Measurements from ENCODE around the gene MICU1. TPM values are rescaled to one million over a fixed set of nuclear protein-coding genes. Genes with fewer than 3 reads are reported as not detected.
"Not testable (repeated sequence)": the region's sequence is repeated elsewhere in the genome, so short reads cannot be mapped to it uniquely, and the experiment has no call there.

The MICU1 gene
- polyA plus RNA-seq, 1 donor: 111 TPM

DNA sequence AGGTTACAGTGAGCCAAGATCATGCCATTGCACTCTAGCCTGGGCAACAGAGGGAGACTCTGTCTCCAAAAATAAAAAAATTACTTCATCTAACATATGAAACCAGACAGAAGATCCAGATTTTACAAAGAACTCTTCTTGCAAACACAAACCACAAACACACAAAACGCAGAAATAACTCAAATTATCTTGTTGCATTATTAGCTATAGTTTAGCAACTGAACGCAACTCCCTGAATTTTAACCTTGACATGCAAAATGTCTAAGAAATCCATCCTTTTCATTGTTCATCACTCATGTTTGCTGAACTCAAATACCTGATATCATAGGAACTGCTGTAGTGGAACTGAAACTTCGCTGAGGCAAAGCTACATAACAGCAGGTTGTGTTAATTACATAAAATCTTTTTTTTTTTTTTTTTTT is 64.1 kb downstream of the MICU1 start:
- no peak for DNase-seq

DNA sequence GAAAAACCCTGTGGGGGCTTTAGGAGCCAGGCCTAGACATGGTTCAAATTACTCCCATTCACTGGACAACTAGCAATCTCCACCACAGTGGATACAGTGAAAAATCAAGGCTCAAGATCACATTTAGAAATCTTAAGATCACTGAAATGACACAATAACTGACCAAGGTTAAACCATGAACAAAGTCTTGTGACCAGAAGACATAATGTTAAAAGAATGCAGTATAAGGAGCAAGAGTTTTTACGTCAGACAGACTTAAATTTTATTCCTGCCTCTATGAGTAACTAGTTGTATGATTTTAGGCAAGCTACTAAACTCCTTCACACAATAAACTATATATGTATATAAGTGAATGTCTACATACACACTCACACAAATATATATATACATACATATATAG is 68.5 kb downstream of the MICU1 start:
- DNase-seq: no peak

DNA sequence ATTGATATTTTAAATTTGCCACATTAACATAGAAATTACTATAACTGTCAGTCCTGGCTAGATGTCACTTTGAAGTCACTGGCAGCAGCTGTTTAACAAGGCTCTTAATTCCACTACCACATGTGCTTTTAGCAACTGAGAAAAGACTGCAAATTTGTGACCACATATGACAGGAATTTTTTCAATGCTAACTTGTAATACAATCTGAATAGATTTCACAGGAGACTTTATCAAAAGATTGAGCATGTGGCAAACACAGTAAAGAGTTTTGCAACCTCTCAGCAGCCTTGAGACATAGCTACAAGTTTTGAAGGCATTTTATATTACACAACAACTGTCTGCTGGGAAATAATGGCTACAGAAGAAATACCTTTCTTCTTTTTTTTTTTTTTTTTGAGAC is 73.0 kb downstream of the MICU1 start:
- DNase-seq: no peak

DNA sequence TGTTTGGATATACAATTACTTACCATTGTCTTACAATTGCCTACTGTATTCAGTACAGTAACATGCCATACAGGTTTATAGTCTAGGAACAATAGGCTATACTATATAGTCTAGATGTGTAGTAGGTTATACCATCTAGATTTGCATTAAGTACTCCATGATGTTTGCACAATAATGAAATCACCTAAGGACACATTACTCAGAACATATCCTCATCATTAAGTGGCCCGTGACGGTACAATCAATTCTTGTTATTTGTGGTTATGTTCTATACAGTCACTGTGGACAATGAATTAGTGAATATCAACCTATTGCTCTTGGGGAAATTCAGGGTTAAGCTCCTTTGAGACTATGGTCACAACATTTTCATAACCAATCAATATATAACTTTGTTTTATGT is 75.6 kb downstream of the MICU1 start:
- DNase-seq: no peak

DNA sequence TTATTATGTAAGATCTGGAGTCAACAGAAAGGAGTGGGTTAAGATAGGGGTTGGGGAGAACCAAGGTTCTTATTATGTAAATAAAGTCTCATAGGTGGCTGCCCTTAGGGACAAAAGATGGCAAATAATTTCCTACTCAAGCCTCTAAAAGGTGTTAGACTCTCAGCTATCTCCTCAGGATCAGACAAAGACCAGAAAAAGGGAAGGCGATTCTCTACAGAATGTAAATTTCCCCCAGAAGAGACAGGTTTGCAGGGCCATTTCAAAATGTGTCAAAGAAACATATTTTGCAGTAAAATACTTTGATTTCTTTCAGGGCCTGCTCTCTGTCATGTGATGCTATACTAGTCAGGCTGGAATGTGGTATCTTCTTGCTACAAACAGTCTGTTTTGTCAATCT is 80.3 kb downstream of the MICU1 start:
- no peak for DNase-seq

DNA sequence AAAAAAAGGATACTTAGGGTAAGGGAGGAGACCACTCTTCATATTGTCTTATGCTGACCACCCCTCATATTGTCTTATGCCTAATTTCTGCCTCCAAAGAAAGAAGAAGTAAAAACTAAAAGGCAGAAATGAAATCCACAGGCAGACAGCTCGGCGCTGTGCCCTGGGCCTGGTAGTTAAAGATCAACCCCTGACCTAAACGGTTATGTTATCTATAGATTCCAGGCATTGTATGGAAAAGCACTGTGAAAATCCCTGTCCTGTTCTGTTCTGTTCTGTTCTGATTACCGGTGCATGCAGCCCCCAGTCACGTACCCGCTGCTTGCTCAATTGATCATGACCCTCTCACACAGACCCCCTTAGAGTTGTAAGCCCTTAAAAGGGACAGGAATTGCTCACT is 82.0 kb downstream of the MICU1 start:
- DNase-seq: not testable (repeated sequence)

DNA sequence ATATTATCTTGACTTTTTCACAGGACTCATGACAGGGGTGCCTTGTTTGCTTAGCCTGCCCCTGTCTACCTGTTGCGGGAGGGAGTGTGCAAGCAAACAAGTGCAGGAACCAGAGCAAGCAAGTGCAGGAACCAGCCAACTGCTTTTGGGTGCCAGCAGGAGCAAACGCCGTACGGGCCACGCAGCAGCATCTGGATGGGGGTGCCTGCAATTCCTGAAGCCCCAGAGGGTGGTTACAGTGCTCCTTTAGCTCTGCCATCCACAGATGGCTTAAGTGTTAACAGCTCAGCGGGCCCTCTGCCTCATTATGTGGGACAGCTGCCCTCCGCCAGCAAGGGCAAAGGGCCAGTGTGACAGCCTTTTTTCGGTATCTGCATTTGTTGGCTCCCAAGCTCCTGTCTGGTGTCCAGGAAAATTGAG is 83.5 kb downstream of the MICU1 start:
- no peak for DNase-seq

DNA sequence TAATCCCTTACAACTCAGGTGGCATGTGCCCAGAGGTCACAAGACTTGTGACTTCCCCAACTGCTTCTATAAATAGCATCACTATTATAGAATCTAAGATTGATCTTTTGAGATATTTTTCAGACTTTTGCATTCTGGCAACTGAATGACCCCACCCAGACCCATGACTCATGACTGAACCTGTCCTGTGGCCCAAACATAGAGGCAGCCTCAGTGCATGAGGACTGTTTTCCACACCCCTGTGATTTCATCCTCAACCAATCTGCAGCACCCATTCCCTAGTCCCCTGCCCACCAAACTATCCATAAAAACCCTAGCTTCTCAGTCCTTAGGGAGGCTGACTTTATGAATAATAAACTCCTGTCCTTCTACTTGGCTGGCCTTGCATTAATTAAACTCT is 84.5 kb downstream of the MICU1 start:
- no peak for DNase-seq

DNA sequence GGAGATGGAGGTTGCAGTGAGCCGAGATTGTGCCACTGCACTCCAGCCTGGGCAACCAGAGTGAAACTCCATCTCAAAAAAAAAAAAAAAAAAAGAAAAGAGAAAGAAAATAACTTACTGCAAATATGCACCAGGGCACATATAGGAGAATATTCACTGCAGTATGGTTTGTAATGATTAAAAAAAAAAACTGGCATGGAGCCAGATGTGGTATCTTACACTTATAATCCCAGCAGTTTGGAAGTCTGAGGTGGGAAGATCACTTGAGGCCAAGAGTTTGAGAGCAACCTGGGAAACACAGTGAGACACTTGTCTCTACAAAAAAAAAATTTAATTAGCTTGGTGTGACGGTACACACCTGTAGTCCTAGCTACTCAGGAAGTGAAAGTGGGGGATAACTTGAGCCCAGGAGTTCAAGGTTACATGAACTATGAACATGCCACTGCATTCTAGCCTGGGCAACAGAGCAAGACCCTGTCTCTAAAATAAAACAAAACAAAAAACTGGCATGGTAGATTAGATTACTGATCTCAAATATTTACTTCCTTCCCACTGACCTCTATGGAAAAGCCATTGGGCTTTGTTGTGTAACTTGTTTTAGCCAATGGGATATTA is 85.6 kb downstream of the MICU1 start:
- no peak for DNase-seq

DNA sequence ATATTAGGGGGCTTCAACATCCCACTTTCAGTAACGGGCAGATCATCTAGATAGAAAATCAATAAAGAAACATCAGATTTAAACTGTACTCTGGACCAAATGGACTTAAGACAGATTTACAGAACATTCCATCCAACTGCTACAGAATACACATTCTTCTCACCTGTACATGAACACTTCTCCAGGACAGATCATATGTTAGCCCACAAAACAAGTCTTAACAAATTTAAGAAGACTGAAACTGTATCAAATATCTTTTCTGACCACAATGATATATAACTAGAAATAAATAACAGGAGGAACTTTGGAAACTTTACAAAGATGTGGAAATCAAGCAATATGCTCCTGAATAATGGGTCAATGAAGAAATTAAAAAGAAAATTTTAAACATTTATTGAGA is 86.7 kb downstream of the MICU1 start:
- DNase-seq: no peak

DNA sequence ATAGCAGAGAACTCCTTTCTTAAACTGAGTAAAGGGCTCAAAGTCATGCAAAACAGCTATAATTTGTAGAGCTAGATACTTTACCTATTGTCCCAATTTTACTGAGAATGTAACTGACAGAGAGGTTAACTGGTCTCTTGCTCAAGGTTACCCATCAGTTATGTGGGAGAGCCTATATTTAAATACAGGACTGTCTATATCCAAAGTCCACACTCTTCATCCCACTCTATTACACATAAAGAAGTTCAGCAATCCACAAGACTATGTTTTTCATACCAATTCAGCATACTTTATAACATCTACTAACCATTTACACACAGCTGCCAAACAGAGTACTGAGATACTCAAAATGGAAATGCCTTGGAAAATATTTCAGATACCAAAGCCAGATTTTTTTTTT is 100.2 kb downstream of the MICU1 start:
- no peak for DNase-seq

DNA sequence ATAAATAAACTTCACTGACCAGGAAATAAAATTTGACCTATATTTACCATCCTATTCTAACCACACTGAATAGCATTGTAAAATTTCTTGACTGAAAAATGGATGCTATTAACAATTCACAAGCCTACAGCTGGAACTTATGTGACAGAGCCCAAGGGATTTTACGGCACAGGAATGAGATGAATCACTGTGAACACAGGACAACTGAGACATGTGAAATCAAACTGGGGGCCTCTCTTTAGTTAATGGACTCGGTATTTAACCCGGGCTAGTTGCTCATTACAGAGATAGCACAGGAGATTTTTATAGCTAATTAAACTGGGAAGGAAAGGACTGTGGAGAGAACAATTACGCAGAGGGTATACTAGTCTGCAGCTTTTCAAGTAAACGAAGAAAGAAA is 100.6 kb downstream of the MICU1 start:
- DNase-seq: no peak

DNA sequence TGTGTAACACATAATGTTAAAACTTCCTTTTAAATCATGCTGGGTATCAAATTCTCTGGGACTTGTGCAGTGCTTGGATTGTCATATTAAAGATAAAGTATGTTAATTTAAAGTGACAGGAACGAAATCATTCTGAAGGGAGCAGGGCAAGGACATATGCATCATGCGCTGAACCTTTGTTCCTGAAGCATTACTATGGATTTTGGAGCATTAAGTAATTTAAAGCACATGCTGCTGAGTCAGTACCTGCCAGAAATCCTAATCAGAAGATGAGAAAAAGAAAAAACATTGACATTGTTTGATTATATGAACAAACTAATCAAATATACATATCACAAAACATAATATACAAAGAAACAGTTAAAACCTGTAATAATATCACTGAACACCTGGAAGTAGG is 101.4 kb downstream of the MICU1 start:
- DNase-seq: no peak

DNA sequence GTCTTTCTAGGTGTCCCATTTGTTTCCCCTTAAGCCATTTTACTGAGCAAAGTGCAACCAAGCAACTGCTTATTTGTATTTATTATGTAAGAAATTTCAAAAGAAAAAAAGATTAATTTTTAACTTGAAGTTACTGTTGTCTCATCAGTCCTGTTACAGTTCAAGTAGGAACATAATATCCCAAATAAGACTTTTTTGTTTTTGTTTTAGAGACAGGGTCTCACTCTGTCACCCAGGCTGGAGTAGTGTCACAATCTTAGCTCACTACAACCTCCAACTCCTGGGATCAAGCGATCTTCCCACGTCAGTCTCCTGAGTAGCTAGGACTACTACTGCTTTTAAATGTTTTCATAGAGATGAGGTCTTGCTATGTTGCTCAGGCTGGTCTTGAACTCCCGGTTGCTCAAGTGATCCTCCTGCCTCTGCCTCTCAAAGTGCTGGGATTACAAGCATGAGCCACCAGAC is 101.9 kb downstream of the MICU1 start:
- no peak for DNase-seq

DNA sequence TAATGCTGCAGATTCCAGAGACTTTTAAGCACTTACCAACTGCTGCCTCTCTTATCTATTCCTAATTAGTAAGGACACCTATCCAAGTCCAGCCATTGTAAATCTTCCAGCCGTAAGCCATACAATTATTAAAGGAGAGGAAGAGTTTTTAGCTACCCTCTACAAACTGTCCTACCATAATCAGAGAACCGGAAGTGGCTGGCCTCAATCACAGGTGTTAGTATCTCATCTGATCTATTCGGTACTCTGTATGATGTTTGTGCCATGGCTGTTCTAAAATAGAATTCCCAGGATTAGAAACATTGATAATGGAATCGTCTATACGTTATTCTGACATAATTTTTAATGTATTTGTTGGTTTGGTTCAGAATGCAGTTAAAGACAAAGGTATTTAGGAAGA is 102.8 kb downstream of the MICU1 start:
- DNase-seq: no peak

DNA sequence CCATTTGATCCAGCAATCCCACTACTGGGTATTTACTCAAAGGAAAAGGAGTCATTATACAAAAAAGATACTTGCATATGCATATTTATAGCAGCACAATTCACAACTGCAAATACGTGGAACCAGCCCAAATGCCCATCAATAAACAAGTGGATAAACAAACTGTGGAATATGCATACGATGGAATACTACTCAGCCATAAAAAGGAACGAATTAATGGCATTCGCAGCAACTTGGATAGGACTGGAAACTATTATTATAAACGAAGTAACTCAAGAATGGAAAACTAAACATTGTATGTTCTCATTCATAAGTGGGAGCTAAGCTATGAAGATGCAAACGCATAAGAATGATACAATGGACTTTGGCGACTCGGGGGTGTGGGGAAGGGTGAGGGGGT is 108.6 kb downstream of the MICU1 start:
- no peak for DNase-seq

DNA sequence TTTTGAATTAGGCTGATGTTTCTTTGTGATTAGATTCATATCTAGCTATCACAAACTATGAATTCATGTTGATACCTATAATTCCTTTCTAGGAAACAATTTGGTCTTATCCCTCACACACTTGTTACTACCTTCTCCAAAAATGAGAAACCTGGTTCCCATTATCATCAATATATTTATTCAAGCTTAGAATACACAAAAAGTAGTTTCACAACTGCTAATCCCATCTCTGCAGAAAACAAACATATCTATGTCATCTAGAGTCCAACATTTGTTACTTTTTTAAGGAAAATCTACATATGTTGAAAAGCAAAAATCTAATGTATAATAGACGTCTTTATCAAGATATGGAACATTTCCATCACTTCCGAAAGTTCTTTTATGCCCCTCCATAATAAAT is 110.4 kb downstream of the MICU1 start:
- DNase-seq: no peak

DNA sequence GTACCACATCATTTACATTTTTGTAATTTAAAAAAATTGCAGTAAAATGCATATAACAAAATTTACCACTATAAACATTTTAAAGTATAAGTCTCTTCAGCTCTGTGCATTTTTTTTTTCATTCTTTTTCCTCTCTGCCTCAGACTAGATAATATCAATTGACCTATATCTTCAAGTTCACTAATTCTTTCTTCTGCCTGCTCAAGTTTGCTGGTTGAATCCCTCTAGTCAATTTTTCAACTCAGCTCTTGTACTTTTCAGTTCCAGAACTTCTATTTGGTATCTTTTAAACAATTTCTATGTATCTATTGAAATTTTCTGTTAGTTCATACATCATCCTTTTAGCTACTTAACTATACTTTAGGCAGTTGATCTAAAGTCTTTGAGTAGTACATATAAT is 112.0 kb downstream of the MICU1 start:
- DNase-seq: no peak

DNA sequence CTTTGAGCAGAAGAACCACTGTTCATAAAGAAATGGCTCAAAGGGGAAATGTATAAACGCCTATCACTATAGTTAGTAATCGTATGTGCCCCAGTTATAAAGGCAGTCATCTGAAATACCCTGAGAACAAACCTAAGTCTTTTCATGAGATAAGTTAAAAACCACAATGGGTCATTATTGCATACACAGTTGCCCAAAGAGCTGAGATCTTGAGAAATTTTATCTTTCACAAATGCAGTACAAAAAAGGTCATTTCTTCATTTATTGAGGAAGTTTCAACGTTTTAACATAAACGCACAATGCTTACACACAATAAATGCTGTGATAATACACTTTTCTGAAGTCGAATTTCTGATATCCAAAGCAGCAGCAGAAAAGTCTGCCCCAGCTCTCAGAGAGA is 114.4 kb downstream of the MICU1 start:
- DNase-seq: no peak

DNA sequence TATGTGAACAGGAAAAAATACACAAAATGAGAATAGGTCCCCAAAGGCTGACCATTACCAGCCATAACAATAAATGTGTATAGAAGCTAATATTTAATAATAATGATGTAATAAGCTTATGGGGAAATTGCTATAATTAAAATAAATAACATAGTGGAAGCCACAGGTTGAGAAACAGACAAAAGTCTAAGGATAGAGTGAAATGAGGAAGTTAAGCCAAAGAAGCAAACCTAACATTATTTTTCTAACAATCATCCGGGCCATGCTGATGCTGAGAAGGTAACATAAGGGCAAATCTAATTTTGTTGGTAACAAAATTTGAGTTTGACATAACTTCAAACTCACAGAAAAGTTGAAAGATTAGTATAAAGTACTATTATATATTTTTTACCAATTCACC is 115.9 kb downstream of the MICU1 start:
- no peak for DNase-seq

DNA sequence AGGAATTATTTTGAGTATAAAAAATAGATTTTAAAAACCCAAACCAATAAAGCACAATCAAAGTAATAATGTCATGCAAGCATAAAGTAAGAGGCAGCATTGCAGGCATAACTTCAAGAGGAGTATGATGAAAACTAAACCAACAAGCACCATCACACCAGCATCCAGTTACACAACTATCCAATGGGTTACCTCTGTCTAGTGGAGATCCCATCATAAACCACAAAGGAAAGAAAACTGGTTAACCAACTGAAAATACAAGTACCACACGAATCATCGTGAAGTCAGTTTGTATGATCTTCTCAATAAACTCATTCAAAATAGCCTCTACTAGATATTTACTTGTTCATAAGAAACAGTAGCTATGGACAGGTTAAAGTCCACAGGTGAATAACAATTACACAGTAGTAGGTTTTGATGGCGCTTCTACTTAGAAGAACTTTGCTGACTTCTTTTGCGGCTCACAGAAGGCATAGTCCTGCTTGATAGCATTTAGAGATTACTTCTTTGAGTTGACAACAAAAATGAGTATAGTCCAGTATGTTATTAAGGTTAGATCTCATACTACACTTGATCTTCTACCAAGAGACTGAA is 116.6 kb downstream of the MICU1 start:
- DNase-seq: no peak

DNA sequence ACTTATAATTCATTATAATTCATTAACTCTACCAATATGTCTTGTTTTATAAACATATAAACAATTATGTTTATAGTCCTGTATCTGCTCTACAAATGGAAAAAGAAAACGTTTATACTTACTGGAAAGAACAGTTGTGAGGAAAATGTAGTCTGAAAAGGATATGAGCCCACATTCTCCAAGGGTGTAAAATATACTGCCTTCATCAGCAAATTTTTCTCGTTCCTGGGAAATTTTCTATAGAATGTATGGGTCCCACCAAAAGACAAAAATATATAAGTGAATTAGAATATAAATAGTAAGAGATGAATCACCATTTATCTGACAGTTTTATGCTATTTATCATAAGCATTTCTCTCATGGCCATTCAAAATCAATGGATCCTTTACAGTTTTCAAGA is 117.8 kb downstream of the MICU1 start:
- no peak for DNase-seq

DNA sequence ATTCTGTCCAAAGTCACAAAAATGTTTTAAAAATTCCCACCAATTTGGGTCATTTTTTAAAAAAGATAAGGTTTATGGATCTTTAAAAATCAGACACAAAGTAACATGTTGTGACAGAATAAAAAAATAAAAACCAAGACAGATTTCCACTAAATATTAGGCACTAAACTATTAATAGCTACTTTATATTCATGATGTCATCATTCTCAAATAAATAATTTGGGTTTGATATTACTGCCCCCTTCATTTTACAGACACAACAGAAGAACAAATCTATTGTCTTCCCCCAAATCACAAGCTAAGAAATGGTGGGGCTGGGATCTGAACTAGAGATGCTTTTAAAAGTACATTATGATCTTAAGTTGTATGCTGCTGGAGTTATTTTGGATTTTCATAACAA is 119.4 kb downstream of the MICU1 start:
- DNase-seq: no peak

DNA sequence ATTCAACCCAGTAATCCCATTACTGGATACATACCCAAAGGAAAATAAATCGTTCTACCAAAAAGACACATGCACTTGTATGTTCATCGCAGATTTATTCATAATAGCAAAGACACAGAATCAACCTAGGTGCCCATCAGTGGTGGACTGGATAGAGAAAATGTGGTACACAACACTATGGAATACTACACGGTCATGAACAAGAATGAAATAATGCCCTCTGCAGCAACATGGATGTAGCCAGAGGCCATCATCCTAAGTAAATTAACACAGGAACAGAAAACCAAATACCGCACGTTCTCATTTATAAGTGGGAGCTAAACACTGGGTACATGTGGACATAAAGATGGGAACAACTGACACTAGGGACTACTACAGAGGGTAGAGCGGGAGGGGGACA is 120.4 kb downstream of the MICU1 start:
- no peak for DNase-seq
